HCT116 (cell line): ENCODE measurements around the gene MEG3. TPM values are rescaled to one million over a fixed set of nuclear protein-coding genes. Genes with fewer than 3 reads are reported as not detected.

Experiments
- ATAC-seq: fragments of 200-7000 bp; cut with Tn5 transposase; 2 replicates; pipeline ENCODE4 v1.9.1; 2020; ENCODE audit warnings: mild to moderate bottlenecking, moderate library complexity
- BruUV-seq: library from RNA; stranded (reverse); fragments of 400-500 nt; replicated peaks from 2 replicates; lab custom pipeline; 2021; lab: Mats Ljungman, UMichigan
- CTCF ChIA-PET: fragments of 300-600 bp; sonication (Branson Sonifier 250); formaldehyde crosslinking; loops from one replicate; lab custom pipeline; 2021; ENCODE audit warnings: antibody characterized with exemption; lab: Charles Lee
- POLR2A ChIA-PET: fragments of 300-600, 350-600 bp; sonication (Branson Sonifier 250); formaldehyde crosslinking; loops from one replicate; lab custom pipeline; 2021; ENCODE audit warnings: antibody characterized with exemption; lab: Charles Lee
- RAD21 ChIA-PET, 2 experiments: fragments of 300-600 bp; sonication (Branson Sonifier 250); formaldehyde crosslinking; loops; one replicate each; lab custom pipeline; 2023; ENCODE audit warnings: low total read pairs in 2 of 2; ENCODE audit not compliant: uncharacterized antibody in 2 of 2, unreplicated experiment in 2 of 2, low non-redundant PET in 1 of 2; lab: Charles Lee
- DNase-seq: peaks from one replicate; pipeline ENCODE4 v3.0.0-alpha.2; 2010; ENCODE audit warnings: low read depth, low spot score
- H2AFZ ChIP-seq: fragments of 200-600 bp; shearing (Covaris generic), sonication (generic); 2 replicates; pipeline ENCODE4 v1.6.1; 2017; ENCODE audit warnings: low read depth, mixed run types, mixed read lengths, antibody characterized with exemption, low read length; ENCODE audit not compliant: poor library complexity, severe bottlenecking
- H3K27ac ChIP-seq: 2 replicates; pipeline ENCODE4 v1.5.1; 2012; ENCODE audit warnings: low read depth, low read length
- H3K27me3 ChIP-seq: fragments of 200-600 bp; sonication (generic); 2 replicates; pipeline ENCODE4 v1.6.1; 2016; ENCODE audit warnings: mixed run types, low read length, mixed read lengths; ENCODE audit not compliant: insufficient read depth
- H3K36me3 ChIP-seq, 2 experiments: fragments of 200-500 bp in 1 of 2; fragments of 200-600 bp in 1 of 2; sonication (Bioruptor generic) in 1 of 2; sonication (generic) in 1 of 2; 2 replicates each; pipeline versions ENCODE4 v1.5.1 to v1.6.1; 2014 to 2016; ENCODE audit warnings: low read length in 2 of 2, inconsistent platforms in 1 of 2, mixed read lengths in 1 of 2, mixed run types in 1 of 2; ENCODE audit not compliant: insufficient read depth in 2 of 2, control insufficient read depth in 1 of 2
- H3K4me1 ChIP-seq, 2 experiments: fragments of 200-600 bp in 1 of 2; sonication (generic) in 1 of 2; 2 replicates each; pipeline versions ENCODE4 v1.5.1 to v1.6.1; 2012 to 2017; ENCODE audit warnings: low read length in 2 of 2, inconsistent platforms in 1 of 2, mild to moderate bottlenecking in 1 of 2, mixed read lengths in 1 of 2, mixed run types in 1 of 2, moderate library complexity in 1 of 2; ENCODE audit not compliant: insufficient read depth in 2 of 2, control insufficient read depth in 1 of 2
- H3K4me2 ChIP-seq: fragments of 200-600 bp; sonication (generic); 2 replicates; pipeline ENCODE4 v1.6.1; 2017; ENCODE audit warnings: mixed run types, low read length, mixed read lengths
- H3K4me3 ChIP-seq, 2 experiments: fragments of 200-600 bp in 1 of 2; sonication (generic) in 1 of 2; replicated peaks in 1 of 2; 2 replicates each; pipeline ENCODE4 v1.5.1; 2011 to 2016; ENCODE audit warnings: low read length in 2 of 2, control low read depth in 1 of 2, low read depth in 1 of 2, mild to moderate bottlenecking in 1 of 2, mixed read lengths in 1 of 2, mixed run types in 1 of 2
- H3K79me2 ChIP-seq: fragments of 200-600 bp; sonication (generic); 2 replicates; pipeline ENCODE4 v1.6.1; 2017; ENCODE audit warnings: mild to moderate bottlenecking, mixed run types, low read length, moderate library complexity, mixed read lengths; ENCODE audit not compliant: insufficient read depth
- H3K9ac ChIP-seq: fragments of 200-600 bp; sonication (generic); 2 replicates; pipeline ENCODE4 v1.6.1; 2016; ENCODE audit warnings: low read length, mixed read lengths
- H3K9me2 ChIP-seq: fragments of 200-600 bp; sonication (generic), shearing (Covaris generic); 2 replicates; pipeline ENCODE4 v1.6.1; 2017; ENCODE audit warnings: mixed run types, mild to moderate bottlenecking, moderate library complexity; ENCODE audit not compliant: insufficient read depth
- H3K9me3 ChIP-seq, 2 experiments: fragments of 200-500 bp in 1 of 2; fragments of 200-600 bp in 1 of 2; sonication (Bioruptor generic) in 1 of 2; sonication (generic) in 1 of 2; 2 replicates each; pipeline ENCODE4 v1.6.1; 2014 to 2017; ENCODE audit warnings: low read length in 2 of 2, mixed read lengths in 2 of 2, inconsistent platforms in 1 of 2, low read depth in 1 of 2, mild to moderate bottlenecking in 1 of 2, mixed run types in 1 of 2, moderate library complexity in 1 of 2; ENCODE audit not compliant: control insufficient read depth in 1 of 2, insufficient read depth in 1 of 2
- H4K20me1 ChIP-seq: fragments of 200-600 bp; sonication (generic), shearing (Covaris generic); 2 replicates; pipeline ENCODE4 v1.6.1; 2017; ENCODE audit warnings: mixed run types, mild to moderate bottlenecking, moderate library complexity; ENCODE audit not compliant: insufficient read depth
- CEBPB ChIP-seq: IDR thresholded peaks from 2 replicates; pipeline ENCODE4 v1.6.1; 2012; ENCODE audit warnings: low read depth
- CTCF ChIP-seq, 3 experiments: fragments of 200-600 bp in 1 of 3; sonication (generic) in 1 of 3; IDR thresholded peaks in 2 of 3; conservative IDR thresholded peaks in 1 of 3; 2 replicates each; pipeline ENCODE4 v1.5.1; 2012 to 2017; ENCODE audit warnings: low read depth in 2 of 3, low read length in 2 of 3, antibody characterized with exemption in 1 of 3, borderline replicate concordance in 1 of 3, control low read depth in 1 of 3, mild to moderate bottlenecking in 1 of 3, mixed read lengths in 1 of 3, mixed run types in 1 of 3, moderate library complexity in 1 of 3; ENCODE audit not compliant: insufficient read depth in 1 of 3
- EGR1 ChIP-seq: IDR thresholded peaks from 2 replicates; pipeline ENCODE4 v1.6.1; 2012; ENCODE audit warnings: low read depth
- EZH2 ChIP-seq: fragments of 200-600 bp; sonication (generic); IDR thresholded peaks from 2 replicates; pipeline ENCODE4 v1.6.1; 2017; ENCODE audit warnings: antibody characterized with exemption, mixed run types
- JUND ChIP-seq: IDR thresholded peaks from 2 replicates; pipeline ENCODE4 v1.6.1; 2012
- RAD21 ChIP-seq: IDR thresholded peaks from 2 replicates; pipeline ENCODE4 v1.6.1; 2012; ENCODE audit warnings: low read depth, mild to moderate bottlenecking
- TCF7L2 ChIP-seq: IDR thresholded peaks from 2 replicates; pipeline ENCODE4 v1.7.0; 2011; ENCODE audit warnings: borderline replicate concordance, inconsistent platforms; ENCODE audit not compliant: insufficient read depth, insufficient read length; ENCODE audit errors: extremely low read depth
- intact Hi-C: fragments of 100-400 bp; cut with micrococcal nuclease; formaldehyde crosslinking; loops from 2 replicates; pipeline ENCODE4 v1.10.0; 2022
- total RNA-seq: library from RNA; stranded (reverse); gene quantifications from one replicate; pipeline ENCODE4 v1.2.1, GENCODE V29; 2021; ENCODE audit not compliant: unreplicated experiment

Gene MEG3
- total RNA-seq, 1 experiment from 2014 or later, result 2.5 TPM

- no peaks in the 10 kb centered on the region for H3K9me2 ChIP-seq
- no peak overlapping the region for H3K4me3 ChIP-seq
- ChIA-PET RAD21 (interaction anchor here (1.3 to 1.6 kb wide), 2 partner anchors 332 to 333 kb away, joined by 3 to 5 read pairs; no protein-coding TSS in a partner anchor), CTCF (interaction anchor here (0.8 to 2.7 kb wide), 3 partner anchors 52 to 463 kb away, joined by 3 to 7 read pairs (median 4); no protein-coding TSS in a partner anchor), POLR2A (no interaction called here)
- no peaks in the 10 kb centered on the region for H3K36me3 ChIP-seq
- DNase-seq (peak; percentile 7), ATAC-seq (peak; percentile 66)
- no peak for TF ChIP-seq JUND
- peak; percentile 59 to 69 (median 67); a peak in 5 of 6 replicates for TF ChIP-seq CTCF (IDR thresholded peaks at IDR 0.05 in 2 of 3, conservative IDR thresholded peaks at IDR 0.05 in 1 of 3; ENCODE audit: borderline replicate concordance in 1 of 3, insufficient read depth in 1 of 3, low read depth in 2 of 3, low read length in 2 of 3)
- no peak for TF ChIP-seq CEBPB
- TF ChIP-seq RAD21, result peak; percentile 76
- intact Hi-C loops, result loop anchor here (1.0 to 10.0 kb wide), 2 partner anchors 333 to 488 kb away; no protein-coding TSS in a partner anchor
- H3K9ac ChIP-seq, result no peak overlapping the region
- no peak overlapping the region for H2AFZ ChIP-seq
- no peaks in the 10 kb centered on the region for H3K79me2 ChIP-seq
- no peaks in the 10 kb centered on the region for H4K20me1 ChIP-seq
- H3K27me3 ChIP-seq, result 0 out of 2 replicates have a peak, but pooled peaks cover 6% of the 10 kb centered on the region
- H3K27ac ChIP-seq, result no peak overlapping the region
- H3K4me1 ChIP-seq, result peaks cover 0 to 7% of the 10 kb centered on the region in 2 experiments; a peak in 1 of 4 replicates
- no peak overlapping the region for H3K4me2 ChIP-seq
- no peaks in the 10 kb centered on the region for H3K9me3 ChIP-seq
- no TSS peak for BruUV-seq
Observed at GRCh38 chr14:100902295-100903133, 76.6 kb downstream of the MEG3 start.

- CTCF ChIA-PET, result interaction anchor here (2.7 kb wide), 1 partner anchor 332 kb away, joined by 7 read pairs; no protein-coding TSS in a partner anchor
- no peak overlapping the region for H3K4me2 ChIP-seq
- ATAC-seq (no peak), DNase-seq (no peak)
- H3K36me3 ChIP-seq, result no peaks in the 10 kb centered on the region
- no peak overlapping the region for H3K4me3 ChIP-seq
- H3K9me2 ChIP-seq, result no peaks in the 10 kb centered on the region
- no peaks in the 10 kb centered on the region for H3K9me3 ChIP-seq
- no peak for TF ChIP-seq EZH2
- TF ChIP-seq TCF7L2, result no peak
- TF ChIP-seq RAD21, result no peak
- TF ChIP-seq EGR1, result no peak
- RAD21 ChIA-PET, result no interaction called here
- H2AFZ ChIP-seq, result no peak overlapping the region
- intact Hi-C loops, result loop anchor here (10.0 kb wide), 1 partner anchor 488 kb away; no protein-coding TSS in a partner anchor
- POLR2A ChIA-PET, result no interaction called here
- H3K27ac ChIP-seq, result no peak overlapping the region
- no peaks in the 10 kb centered on the region for H4K20me1 ChIP-seq
- 0 out of 2 replicates have a peak, but pooled peaks cover 6% of the 10 kb centered on the region for H3K27me3 ChIP-seq
- no peaks in the 10 kb centered on the region for H3K79me2 ChIP-seq
- H3K4me1 ChIP-seq, result peaks cover 0 to 7% of the 10 kb centered on the region in 2 experiments; a peak in 1 of 4 replicates
- no peak overlapping the region for H3K9ac ChIP-seq
- BruUV-seq, result no TSS peak
Observed at GRCh38 chr14:100903134-100903468, 77.2 kb downstream of the MEG3 start.
